Prostate gland (tissue), 2 donors: ENCODE results near the gene RIN2. TPM values are rescaled to one million over a fixed set of nuclear protein-coding genes. Genes with fewer than 3 reads are reported as not detected.
"Not testable (repeated sequence)": the region's sequence is repeated elsewhere in the genome, so short reads cannot be mapped to it uniquely, and the experiment has no call there.

Source experiments
- DNase-seq: peaks from one replicate; pipeline ENCODE4 v3.0.0-alpha.2; 2019; ENCODE audit warnings: low spot score
- H3K27ac ChIP-seq, 2 donors: fragments of 200-600 bp; sonication (generic); 2 replicates each; pipeline ENCODE4 v1.5.1; 2017 to 2019
- H3K27me3 ChIP-seq: fragments of 200-600 bp; sonication (generic); replicated peaks from 2 replicates; pipeline ENCODE4 v1.5.1; 2019; ENCODE audit not compliant: insufficient read depth
- H3K36me3 ChIP-seq, 2 donors: fragments of 200-600 bp; sonication (generic); 1 replicate in 1 of 2; 2 replicates in 1 of 2; pipeline versions ENCODE4 v1.5.1 to v1.8.1; 2017 to 2019
- H3K4me1 ChIP-seq: fragments of 200-600 bp; sonication (generic); replicated peaks from 2 replicates; pipeline ENCODE4 v1.5.1; 2019
- H3K4me3 ChIP-seq, 2 donors: fragments of 200-600 bp; sonication (generic); 2 replicates each; pipeline ENCODE4 v1.5.1; 2017 to 2019
- H3K9me3 ChIP-seq: fragments of 200-600 bp; sonication (generic); 2 replicates; pipeline ENCODE4 v1.5.1; 2017
- CTCF ChIP-seq, 4 experiments: fragments of 200-600 bp in 2 of 4; fragments of 450-650 bp in 2 of 4; sonication (generic) in 2 of 4; IDR thresholded peaks; 1 replicate in 3 of 4; 2 replicates in 1 of 4; pipeline ENCODE4 v1.5.1; 2016 to 2019; ENCODE audit warnings: antibody characterized with exemption in 4 of 4, mild to moderate bottlenecking in 2 of 4, moderate library complexity in 2 of 4
- POLR2A ChIP-seq: fragments of 450-650 bp; IDR thresholded peaks from one replicate; pipeline ENCODE4 v1.6.1; 2016; ENCODE audit warnings: antibody characterized with exemption, mild to moderate bottlenecking
- POLR2AphosphoS5 ChIP-seq: sonication (generic); formaldehyde crosslinking; IDR thresholded peaks from one replicate; pipeline ENCODE4 v1.6.1; 2017; ENCODE audit warnings: antibody characterized with exemption
- WGBS: methylation state at CpG from one replicate; pipeline ENCODE4 v1.1.5; 2018; 5-methylcytosine and 5-hydroxymethylcytosine counted together
- intact Hi-C: fragments of 100-400 bp; cut with DNase I; formaldehyde crosslinking; loops from one replicate; pipeline ENCODE4 v1.14.2; 2022
- total RNA-seq, 2 donors: library from RNA; depleted of rRNA; stranded (reverse); fragments of >200 nt; gene quantifications; one replicate each; pipeline ENCODE4 v1.1.0, GENCODE V29; 2016

Gene RIN2
- total RNA-seq, 2 donors from 2014 or later, result 50.4 to 77.9 TPM

- 92% methylated on average over 4 of the region's 4 CpGs for WGBS
- Histone ChIP-seq H3K36me3 (no peaks in the 10 kb centered on the region), H3K4me1 (no peaks in the 10 kb centered on the region), H3K27ac (no peak overlapping the region), H3K4me3 (no peak overlapping the region), H3K27me3 (no peaks in the 10 kb centered on the region), H3K9me3 (no peaks in the 10 kb centered on the region)
- intact Hi-C loops, result no loop called here
- no peak for TF ChIP-seq CTCF (IDR thresholded peaks at IDR 0.05)
- TF ChIP-seq POLR2AphosphoS5, result no peak
- TF ChIP-seq POLR2A, result no peak
- no peak for DNase-seq
Measured at GRCh38 chr20:19747903-19748302, 10.2 kb upstream of the RIN2 start.

- Histone ChIP-seq H3K27ac (no peak overlapping the region), H3K9me3 (no peaks in the 10 kb centered on the region), H3K4me1 (no peaks in the 10 kb centered on the region), H3K36me3 (no peaks in the 10 kb centered on the region), H3K4me3 (no peak overlapping the region), H3K27me3 (no peaks in the 10 kb centered on the region)
- WGBS, result 41% methylated on average over 2 of the region's 2 CpGs
- no peak for TF ChIP-seq POLR2AphosphoS5
- TF ChIP-seq POLR2A, result no peak
- TF ChIP-seq CTCF (IDR thresholded peaks at IDR 0.05), result no peak
- DNase-seq, result no peak
- intact Hi-C loops, result no loop called here
Measured at GRCh38 chr20:19748681-19749080, 9.4 kb upstream of the RIN2 start.

- H3K27me3 ChIP-seq, result no peaks in the 10 kb centered on the region
- H3K4me1 ChIP-seq, result no peaks in the 10 kb centered on the region
- H3K4me3 ChIP-seq, result no peak overlapping the region
- intact Hi-C loops, result no loop called here
- WGBS, result 79% methylated on average over 3 of the region's 3 CpGs
- TF ChIP-seq POLR2AphosphoS5 (no peak), POLR2A (no peak), CTCF (IDR thresholded peaks at IDR 0.05) (no peak)
- no peaks in the 10 kb centered on the region for H3K9me3 ChIP-seq
- no peaks in the 10 kb centered on the region for H3K36me3 ChIP-seq
- DNase-seq, result no peak
- H3K27ac ChIP-seq, result no peak overlapping the region
Measured at GRCh38 chr20:19749618-19750071, 8.4 kb upstream of the RIN2 start.

GRCh38 chr20:19750101-19750606 lies 7.9 kb upstream of the RIN2 start:
- H3K36me3 ChIP-seq, result no peaks in the 10 kb centered on the region
- DNase-seq, result no peak
- no peak overlapping the region for H3K27ac ChIP-seq
- intact Hi-C loops, result no loop called here
- H3K27me3 ChIP-seq, result no peaks in the 10 kb centered on the region
- TF ChIP-seq CTCF (IDR thresholded peaks at IDR 0.05), result no peak
- 74% methylated on average over 4 of the region's 4 CpGs for WGBS
- H3K9me3 ChIP-seq, result no peaks in the 10 kb centered on the region
- no peaks in the 10 kb centered on the region for H3K4me1 ChIP-seq
- no peak overlapping the region for H3K4me3 ChIP-seq

GRCh38 chr20:19750907-19751636 lies 7.0 kb upstream of the RIN2 start:
- WGBS, result 44% methylated on average over 5 of the region's 5 CpGs
- no peaks in the 10 kb centered on the region for H3K9me3 ChIP-seq
- no peaks in the 10 kb centered on the region for H3K27me3 ChIP-seq
- intact Hi-C loops, result no loop called here
- no peak overlapping the region for H3K4me3 ChIP-seq
- H3K27ac ChIP-seq, result peak overlapping the region; percentile 49 to 52
- H3K36me3 ChIP-seq, result no peaks in the 10 kb centered on the region
- no peaks in the 10 kb centered on the region for H3K4me1 ChIP-seq
- DNase-seq, result peak; percentile 62
- no peak for TF ChIP-seq CTCF (IDR thresholded peaks at IDR 0.05)
- peak; percentile 73 for TF ChIP-seq POLR2AphosphoS5
- no peak for TF ChIP-seq POLR2A

GRCh38 chr20:19754201-19754600 lies 3.9 kb upstream of the RIN2 start:
- 93% methylated on average over 14 of the region's 14 CpGs for WGBS
- intact Hi-C loops, H3K36me3 ChIP-seq, H3K27me3 ChIP-seq, H3K9me3 ChIP-seq, H3K4me1 ChIP-seq, H3K27ac ChIP-seq, DNase-seq, H3K4me3 ChIP-seq: not testable (repeated sequence)
